SK-N-SH treated with all-trans-retinoic acid at 6 μM for 48 hours (cell line): ENCODE results near the gene TMEM217.

Experiments
- ATAC-seq: fragments of 200-7000 bp; cut with Tn5 transposase; 3 replicates; pipeline ENCODE4 v1.9.1; 2020; ENCODE audit warnings: mild to moderate bottlenecking, moderate library complexity
- ARNTL ChIP-seq: fragments of 450-650 bp; formaldehyde crosslinking; IDR thresholded peaks from 2 replicates; pipeline ENCODE4 v1.5.0; 2020; ENCODE audit warnings: low read depth, mild to moderate bottlenecking, moderate library complexity, borderline replicate concordance
- BACH2 ChIP-seq: fragments of 250-450 bp; sonication (Bioruptor Pico); IDR thresholded peaks from 2 replicates; pipeline ENCODE4 v1.9.0; 2021; ENCODE audit warnings: mild to moderate bottlenecking, borderline replicate concordance
- CREB5 ChIP-seq: fragments of 250-450 bp; sonication (Bioruptor Pico); IDR thresholded peaks from 2 replicates; pipeline ENCODE4 v1.5.1; 2020; ENCODE audit warnings: low read depth, mild to moderate bottlenecking, moderate library complexity
- CSDC2 ChIP-seq: fragments of 250-450 bp; sonication (Bioruptor Pico); IDR thresholded peaks from 2 replicates; pipeline ENCODE4 v1.5.0; 2020; ENCODE audit warnings: mild to moderate bottlenecking, moderate library complexity
- CSRNP3 ChIP-seq: fragments of 250-450 bp; sonication (Bioruptor Pico); IDR thresholded peaks from 2 replicates; pipeline ENCODE4 v1.5.1; 2021; ENCODE audit warnings: mild to moderate bottlenecking, moderate library complexity
- ESRRG ChIP-seq: fragments of 250-450 bp; sonication (Bioruptor Pico); IDR thresholded peaks from 2 replicates; pipeline ENCODE4 v1.6.1; 2021; ENCODE audit warnings: mild to moderate bottlenecking
- GLIS3 ChIP-seq: fragments of 250-450 bp; sonication (Bioruptor Pico); IDR thresholded peaks from 2 replicates; pipeline ENCODE4 v1.5.0; 2020; ENCODE audit warnings: mild to moderate bottlenecking, moderate library complexity
- ISL1 ChIP-seq: fragments of 250-450 bp; sonication (Bioruptor Pico); IDR thresholded peaks from 2 replicates; pipeline ENCODE4 v2.1.2; 2022; ENCODE audit warnings: mild to moderate bottlenecking, moderate library complexity
- PATZ1 ChIP-seq: fragments of 250-450 bp; sonication (Bioruptor Pico); IDR thresholded peaks from 2 replicates; pipeline ENCODE4 v1.8.0; 2020; ENCODE audit warnings: mild to moderate bottlenecking, moderate library complexity, borderline replicate concordance
- POU6F1 ChIP-seq: fragments of 250-450 bp; sonication (Bioruptor Pico); IDR thresholded peaks from 2 replicates; pipeline ENCODE4 v1.8.0; 2021; ENCODE audit warnings: low read depth, mild to moderate bottlenecking, moderate library complexity, borderline replicate concordance
- PPARA ChIP-seq: fragments of 250-450 bp; sonication (Bioruptor Pico); IDR thresholded peaks from 2 replicates; pipeline ENCODE4 v1.5.0; 2020; ENCODE audit warnings: mild to moderate bottlenecking, borderline replicate concordance
- RARB ChIP-seq: fragments of 250-450 bp; sonication (Bioruptor Pico); IDR thresholded peaks from 2 replicates; pipeline ENCODE4 v1.8.0; 2021; ENCODE audit warnings: mild to moderate bottlenecking, moderate library complexity
- SNAI2 ChIP-seq: fragments of 250-450 bp; sonication (Bioruptor Pico); IDR thresholded peaks from 2 replicates; pipeline ENCODE4 v1.5.0; 2020; ENCODE audit warnings: mild to moderate bottlenecking, moderate library complexity
- TCF4 ChIP-seq: fragments of 250-450 bp; sonication (Bioruptor Pico); IDR thresholded peaks from 2 replicates; pipeline ENCODE4 v1.8.0; 2021; ENCODE audit warnings: mild to moderate bottlenecking, moderate library complexity, borderline replicate concordance
- TOX ChIP-seq: fragments of 250-450 bp; sonication (Bioruptor Pico); IDR thresholded peaks from 2 replicates; pipeline ENCODE4 v1.8.0; 2021; ENCODE audit warnings: mild to moderate bottlenecking, moderate library complexity, borderline replicate concordance
- TSHZ2 ChIP-seq: fragments of 250-450 bp; sonication (Bioruptor Pico); IDR thresholded peaks from 2 replicates; pipeline ENCODE4 v1.5.0; 2020; ENCODE audit warnings: mild to moderate bottlenecking, moderate library complexity
- ZC3H10 ChIP-seq: fragments of 250-450 bp; sonication (Bioruptor Pico); IDR thresholded peaks from 2 replicates; pipeline ENCODE4 v1.5.1; 2021; ENCODE audit warnings: mild to moderate bottlenecking, moderate library complexity
- ZFP3 ChIP-seq: fragments of 250-450 bp; sonication (Bioruptor Pico); IDR thresholded peaks from 2 replicates; pipeline ENCODE4 v1.5.0; 2020; ENCODE audit warnings: mild to moderate bottlenecking, moderate library complexity
- ZNF70 ChIP-seq: fragments of 450-650 bp; formaldehyde crosslinking; IDR thresholded peaks from 2 replicates; pipeline ENCODE4 v1.5.0; 2020; ENCODE audit warnings: mild to moderate bottlenecking, moderate library complexity
- ZNF8 ChIP-seq: fragments of 450-650 bp; formaldehyde crosslinking; IDR thresholded peaks from 2 replicates; pipeline ENCODE4 v1.5.0; 2020; ENCODE audit warnings: mild to moderate bottlenecking, moderate library complexity

Gene TMEM217

GRCh38 chr6:37303891-37304503 lies 46.1 kb upstream of the TMEM217 start:
- no peak for TF ChIP-seq ISL1
- TF ChIP-seq GLIS3 (CRISPR knock-in tag), result no peak
- TF ChIP-seq ZFP3, result no peak
- TF ChIP-seq TCF4 (CRISPR knock-in tag), result no peak
- TF ChIP-seq RARB, result no peak
- no peak for TF ChIP-seq ARNTL (CRISPR knock-in tag)
- TF ChIP-seq TOX (CRISPR knock-in tag), result no peak
- TF ChIP-seq PPARA, result no peak
- TF ChIP-seq CSDC2 (CRISPR knock-in tag), result no peak
- ATAC-seq, result peak; percentile 79

GRCh38 chr6:37303091-37303660 lies 45.2 kb upstream of the TMEM217 start:
- no peak for ATAC-seq

More at GRCh38 chr6:37303091-37303660, 45.2 kb upstream of the TMEM217 start:
- TF ChIP-seq PATZ1 (CRISPR knock-in tag), result no peak
- no peak for TF ChIP-seq TCF4 (CRISPR knock-in tag)
- no peak for TF ChIP-seq CREB5 (CRISPR knock-in tag)
- TF ChIP-seq BACH2 (CRISPR knock-in tag), result no peak
- TF ChIP-seq ARNTL (CRISPR knock-in tag), result no peak
- TF ChIP-seq CSRNP3 (CRISPR knock-in tag), result no peak
- no peak for TF ChIP-seq TSHZ2 (CRISPR knock-in tag)
- no peak for TF ChIP-seq GLIS3 (CRISPR knock-in tag)
- TF ChIP-seq ESRRG, result no peak
- no peak for TF ChIP-seq POU6F1
- no peak for TF ChIP-seq SNAI2 (CRISPR knock-in tag)
- TF ChIP-seq CSDC2 (CRISPR knock-in tag), result no peak
- TF ChIP-seq ZNF8 (CRISPR knock-in tag), result no peak
- TF ChIP-seq ZNF70 (CRISPR knock-in tag), result no peak
- TF ChIP-seq ZFP3, result no peak
- no peak for TF ChIP-seq ZC3H10 (CRISPR knock-in tag)
